HL-60 (cell line): Measurements from ENCODE around the gene RET.

Experiments used
- DNase-seq, 2 experiments: peaks; one replicate each; pipeline ENCODE4 v3.0.0-alpha.2; 2010 to 2020; ENCODE audit warnings: low read depth in 1 of 2, low spot score in 1 of 2
- H3K27ac ChIP-seq: fragments of 250-450 bp; sonication (Bioruptor Pico); replicated peaks from 2 replicates; pipeline ENCODE4 v1.5.1; 2020; ENCODE audit warnings: mild to moderate bottlenecking, moderate library complexity
- H3K27me3 ChIP-seq: fragments of 250-450 bp; sonication (Bioruptor Pico); 2 replicates; pipeline ENCODE4 v1.5.1; 2021; ENCODE audit warnings: mild to moderate bottlenecking, moderate library complexity; ENCODE audit not compliant: insufficient read depth, poor library complexity, severe bottlenecking
- H3K4me3 ChIP-seq: replicated peaks from 2 replicates; pipeline ENCODE4 v1.5.1; 2011; ENCODE audit warnings: mild to moderate bottlenecking, control low read depth, low read length; ENCODE audit not compliant: insufficient read depth
- GABPA ChIP-seq: IDR thresholded peaks from 2 replicates; pipeline ENCODE4 v1.6.1; 2012; ENCODE audit warnings: low read depth
- POLR2AphosphoS5 ChIP-seq: IDR thresholded peaks from 2 replicates; pipeline ENCODE4 v1.6.1; 2012; ENCODE audit warnings: low read depth
- SPI1 ChIP-seq: IDR thresholded peaks from 2 replicates; pipeline ENCODE4 v1.6.1; 2012; ENCODE audit warnings: low read depth, mild to moderate bottlenecking, borderline replicate concordance
- TF ChIP-seq, protein P1 (sequence below): IDR thresholded peaks from 2 replicates; pipeline ENCODE4 v1.6.1; 2012; ENCODE audit warnings: low read depth; ENCODE audit not compliant: insufficient replicate concordance
- TF ChIP-seq, protein P2 (sequence below): IDR thresholded peaks from one replicate; pipeline ENCODE4 v1.5.1; 2011; ENCODE audit warnings: low read length, control low read depth, inconsistent platforms; ENCODE audit not compliant: insufficient read depth

RET gene

DNA sequence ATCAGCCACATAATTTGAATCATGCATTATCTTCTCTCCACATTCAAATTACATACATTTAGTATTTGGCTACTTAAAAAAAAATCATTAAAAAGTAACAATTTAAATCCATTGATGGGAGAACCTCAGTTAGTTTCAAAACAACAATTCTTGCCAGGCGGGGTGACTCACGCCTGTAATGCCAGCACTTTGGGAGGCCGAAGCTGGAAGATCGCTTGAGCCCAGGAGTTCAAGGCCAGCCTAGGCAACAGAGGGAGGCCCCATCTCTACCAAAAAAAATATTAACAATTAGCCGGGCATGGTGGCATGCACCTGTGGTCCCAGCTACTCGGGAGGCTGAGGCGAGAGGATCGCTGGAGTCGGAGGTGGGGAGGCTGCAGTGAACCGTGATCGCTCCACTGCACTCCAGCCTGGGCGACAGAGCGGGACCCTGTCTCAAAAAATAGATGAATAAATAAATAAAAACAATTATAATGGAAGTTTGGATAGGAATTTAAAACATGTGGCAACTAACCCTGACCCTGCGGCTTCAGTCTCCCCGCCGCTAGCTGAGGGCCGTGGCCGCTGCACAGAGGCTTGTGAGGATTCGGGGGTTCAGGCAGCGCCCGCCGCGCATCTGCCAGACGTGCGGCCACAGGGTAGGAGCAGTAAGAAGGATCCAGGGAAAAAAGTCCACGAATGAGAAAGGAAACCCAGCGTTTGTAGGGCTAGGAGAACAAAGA, 60.3 kb downstream of the RET start:
- Histone ChIP-seq H3K27ac (peak overlapping the region; percentile 72), H3K4me3 (peak overlapping the region; percentile 76), H3K27me3 (no peaks in the 10 kb centered on the region)
- TF ChIP-seq POLR2AphosphoS5 (no peak), SPI1 (no peak), GABPA (no peak)
- TF ChIP-seq, protein P1, sequence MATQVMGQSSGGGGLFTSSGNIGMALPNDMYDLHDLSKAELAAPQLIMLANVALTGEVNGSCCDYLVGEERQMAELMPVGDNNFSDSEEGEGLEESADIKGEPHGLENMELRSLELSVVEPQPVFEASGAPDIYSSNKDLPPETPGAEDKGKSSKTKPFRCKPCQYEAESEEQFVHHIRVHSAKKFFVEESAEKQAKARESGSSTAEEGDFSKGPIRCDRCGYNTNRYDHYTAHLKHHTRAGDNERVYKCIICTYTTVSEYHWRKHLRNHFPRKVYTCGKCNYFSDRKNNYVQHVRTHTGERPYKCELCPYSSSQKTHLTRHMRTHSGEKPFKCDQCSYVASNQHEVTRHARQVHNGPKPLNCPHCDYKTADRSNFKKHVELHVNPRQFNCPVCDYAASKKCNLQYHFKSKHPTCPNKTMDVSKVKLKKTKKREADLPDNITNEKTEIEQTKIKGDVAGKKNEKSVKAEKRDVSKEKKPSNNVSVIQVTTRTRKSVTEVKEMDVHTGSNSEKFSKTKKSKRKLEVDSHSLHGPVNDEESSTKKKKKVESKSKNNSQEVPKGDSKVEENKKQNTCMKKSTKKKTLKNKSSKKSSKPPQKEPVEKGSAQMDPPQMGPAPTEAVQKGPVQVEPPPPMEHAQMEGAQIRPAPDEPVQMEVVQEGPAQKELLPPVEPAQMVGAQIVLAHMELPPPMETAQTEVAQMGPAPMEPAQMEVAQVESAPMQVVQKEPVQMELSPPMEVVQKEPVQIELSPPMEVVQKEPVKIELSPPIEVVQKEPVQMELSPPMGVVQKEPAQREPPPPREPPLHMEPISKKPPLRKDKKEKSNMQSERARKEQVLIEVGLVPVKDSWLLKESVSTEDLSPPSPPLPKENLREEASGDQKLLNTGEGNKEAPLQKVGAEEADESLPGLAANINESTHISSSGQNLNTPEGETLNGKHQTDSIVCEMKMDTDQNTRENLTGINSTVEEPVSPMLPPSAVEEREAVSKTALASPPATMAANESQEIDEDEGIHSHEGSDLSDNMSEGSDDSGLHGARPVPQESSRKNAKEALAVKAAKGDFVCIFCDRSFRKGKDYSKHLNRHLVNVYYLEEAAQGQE, result no peak
- TF ChIP-seq, protein P2, sequence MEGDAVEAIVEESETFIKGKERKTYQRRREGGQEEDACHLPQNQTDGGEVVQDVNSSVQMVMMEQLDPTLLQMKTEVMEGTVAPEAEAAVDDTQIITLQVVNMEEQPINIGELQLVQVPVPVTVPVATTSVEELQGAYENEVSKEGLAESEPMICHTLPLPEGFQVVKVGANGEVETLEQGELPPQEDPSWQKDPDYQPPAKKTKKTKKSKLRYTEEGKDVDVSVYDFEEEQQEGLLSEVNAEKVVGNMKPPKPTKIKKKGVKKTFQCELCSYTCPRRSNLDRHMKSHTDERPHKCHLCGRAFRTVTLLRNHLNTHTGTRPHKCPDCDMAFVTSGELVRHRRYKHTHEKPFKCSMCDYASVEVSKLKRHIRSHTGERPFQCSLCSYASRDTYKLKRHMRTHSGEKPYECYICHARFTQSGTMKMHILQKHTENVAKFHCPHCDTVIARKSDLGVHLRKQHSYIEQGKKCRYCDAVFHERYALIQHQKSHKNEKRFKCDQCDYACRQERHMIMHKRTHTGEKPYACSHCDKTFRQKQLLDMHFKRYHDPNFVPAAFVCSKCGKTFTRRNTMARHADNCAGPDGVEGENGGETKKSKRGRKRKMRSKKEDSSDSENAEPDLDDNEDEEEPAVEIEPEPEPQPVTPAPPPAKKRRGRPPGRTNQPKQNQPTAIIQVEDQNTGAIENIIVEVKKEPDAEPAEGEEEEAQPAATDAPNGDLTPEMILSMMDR, result no peak
- no peak for DNase-seq

DNA sequence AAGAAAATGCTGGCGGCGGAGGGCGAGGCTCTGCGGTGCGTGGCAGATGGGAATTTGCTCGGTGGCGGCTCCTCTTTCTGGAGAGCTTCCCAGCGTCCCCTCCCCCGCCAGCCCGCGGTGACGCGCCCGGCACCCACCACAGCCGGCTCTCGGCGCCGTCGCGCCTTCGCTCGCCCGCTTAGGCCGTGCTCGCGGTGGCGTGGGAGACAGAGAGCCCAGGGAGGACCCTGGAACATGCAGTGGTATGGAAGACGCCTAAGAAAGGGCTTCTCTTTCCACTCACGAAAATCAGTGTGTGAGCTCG, 60.8 kb downstream of the RET start:
- peak overlapping the region; percentile 76 for H3K4me3 ChIP-seq
- H3K27ac ChIP-seq, result peak overlapping the region; percentile 72
- DNase-seq, result peak in 1 of 2 experiments; percentile 17
- H3K27me3 ChIP-seq, result no peaks in the 10 kb centered on the region
- no peak for TF ChIP-seq GABPA
- TF ChIP-seq POLR2AphosphoS5, result no peak
- TF ChIP-seq, protein P1, result no peak
- TF ChIP-seq, protein P2, result no peak
- TF ChIP-seq SPI1, result no peak

DNA sequence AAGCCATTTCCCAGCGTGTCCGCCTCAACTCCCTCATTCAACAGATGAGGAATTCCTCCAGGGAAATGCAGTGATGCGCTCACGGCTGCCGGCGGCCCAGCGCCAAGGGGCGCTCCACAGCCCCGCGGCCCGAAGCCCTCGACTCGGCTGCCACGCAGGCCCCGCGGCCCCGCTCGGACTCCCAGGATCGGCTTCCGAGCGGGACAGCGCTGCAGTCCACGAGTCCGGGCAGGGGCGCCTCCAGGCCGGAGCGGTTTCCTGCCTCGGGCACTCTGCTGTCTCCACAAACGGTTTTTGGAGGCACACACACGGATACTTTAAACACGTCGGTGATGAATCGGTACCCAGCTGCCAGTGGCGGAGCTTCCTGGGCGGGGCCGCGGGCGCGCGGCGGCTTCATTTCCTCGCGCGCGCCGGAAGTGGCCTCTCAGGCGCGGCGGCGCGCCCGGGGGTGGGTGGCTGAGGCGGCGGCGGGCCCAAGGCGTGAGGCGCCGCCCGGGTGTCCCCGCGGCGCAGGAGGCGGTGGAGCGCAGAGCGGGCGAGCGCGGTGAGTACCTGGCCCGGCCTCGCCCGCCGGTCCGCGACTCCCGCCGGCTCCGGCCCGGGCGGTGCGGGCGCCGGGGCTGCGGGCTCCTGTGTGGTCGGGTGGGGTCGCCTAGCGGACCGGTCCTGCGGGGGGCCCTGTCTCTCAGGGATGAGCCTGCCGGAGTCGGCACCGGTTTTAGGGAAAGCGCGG, 61.3 kb downstream of the RET start, which contains the start of gene CSGALNACT2:
CSGALNACT2 (plus strand) TSS at position 425 of the 736 bp plus-strand sequence. CDS start 16,705 bp downstream, outside the sequence.
- DNase-seq, result peak; percentile 54 to 83
- peak within 1 kb of the TSS; percentile 76 for H3K4me3 ChIP-seq
- H3K27me3 ChIP-seq, result no peaks in the 10 kb centered on the region
- peak; percentile 27; the same call in 1 of the 2 replicates for TF ChIP-seq POLR2AphosphoS5
- TF ChIP-seq SPI1, result no peak
- TF ChIP-seq, protein P2, result no peak
- TF ChIP-seq GABPA, result peak; percentile 62; the same call in 1 of the 2 replicates
- TF ChIP-seq, protein P1, result no peak
- H3K27ac ChIP-seq, result peak within 1 kb of the TSS; percentile 75
